Esophagus (tissue), 2 donors: ENCODE measurements around the gene TNFRSF6B. TPM values are rescaled to one million over a fixed set of nuclear protein-coding genes. Genes with fewer than 3 reads are reported as not detected.

Source experiments
- H3K27ac ChIP-seq, 2 donors: one replicate each; pipeline ENCODE4 v1.5.1; 2013; ENCODE audit warnings: low read depth in 2 of 2, mild to moderate bottlenecking in 2 of 2, inconsistent platforms in 1 of 2, low read length in 1 of 2, moderate library complexity in 1 of 2
- H3K27me3 ChIP-seq, 2 donors: one replicate each; pipeline ENCODE4 v1.6.1; 2013; ENCODE audit warnings: low read length in 2 of 2, control low read depth in 1 of 2, mild to moderate bottlenecking in 1 of 2; ENCODE audit not compliant: insufficient read depth in 2 of 2, control insufficient read depth in 1 of 2
- H3K36me3 ChIP-seq, 2 donors: one replicate each; pipeline ENCODE4 v1.6.1; 2013; ENCODE audit warnings: low read length in 1 of 2; ENCODE audit not compliant: control insufficient read depth in 2 of 2, insufficient read depth in 2 of 2
- H3K4me1 ChIP-seq, 2 donors: one replicate each; pipeline ENCODE4 v1.6.1; 2013; ENCODE audit warnings: low read length in 1 of 2; ENCODE audit not compliant: control insufficient read depth in 2 of 2, insufficient read depth in 2 of 2
- H3K4me3 ChIP-seq, 2 donors: one replicate each; pipeline ENCODE4 v1.5.1; 2013; ENCODE audit warnings: low read length in 2 of 2, mild to moderate bottlenecking in 2 of 2, low read depth in 1 of 2, moderate library complexity in 1 of 2
- H3K9me3 ChIP-seq, 2 donors: one replicate each; pipeline ENCODE4 v1.6.1; 2013; ENCODE audit warnings: mild to moderate bottlenecking in 2 of 2, low read depth in 1 of 2, low read length in 1 of 2, moderate library complexity in 1 of 2; ENCODE audit not compliant: control insufficient read depth in 2 of 2, insufficient read depth in 1 of 2
- WGBS, 2 donors: extraction: QIAGEN DNeasy Blood & Tissue Kit; methylation state at CpG; one replicate each; pipeline ENCODE4 v1.1.7; 2013; 5-methylcytosine and 5-hydroxymethylcytosine counted together
- polyA plus RNA-seq, 2 donors: library from polyadenylated mRNA; stranded (reverse); fragments of 200-250 nt; gene quantifications; one replicate each; pipeline ENCODE4 v1.2.3, GENCODE V29; 2013
- donor health status: healthy with polysubstance abuse.
- donor health status: Bipolar disorder and iron deficiency.

TNFRSF6B gene
- polyA plus RNA-seq, 2 donors: 2.6 to 15.2 TPM

- H3K27me3 ChIP-seq: no peaks in the 10 kb centered on the region
- no peak overlapping the region for H3K27ac ChIP-seq
- H3K36me3 ChIP-seq: peaks cover 10 to 24% of the 10 kb centered on the region in 2 donors
- WGBS, 2 donors: 94 to 95% methylated on average over 10 of the region's 10 CpGs
- H3K9me3 ChIP-seq: no peaks in the 10 kb centered on the region
- H3K4me3 ChIP-seq: no peak overlapping the region
- no peaks in the 10 kb centered on the region for H3K4me1 ChIP-seq
Measured at GRCh38 chr20:63672666-63673065, 23.8 kb upstream of the TNFRSF6B start.

GRCh38 chr20:63673951-63674350 is 22.5 kb upstream of the TNFRSF6B start:
- H3K4me1 ChIP-seq: no peaks in the 10 kb centered on the region
- H3K27ac ChIP-seq: no peak overlapping the region
- WGBS, 2 donors: 95 to 97% methylated on average over 14 of the region's 14 CpGs
- no peaks in the 10 kb centered on the region for H3K9me3 ChIP-seq
- H3K36me3 ChIP-seq: peaks cover 4 to 17% of the 10 kb centered on the region in 2 donors
- H3K27me3 ChIP-seq: no peaks in the 10 kb centered on the region
- H3K4me3 ChIP-seq: no peak overlapping the region

DNA sequence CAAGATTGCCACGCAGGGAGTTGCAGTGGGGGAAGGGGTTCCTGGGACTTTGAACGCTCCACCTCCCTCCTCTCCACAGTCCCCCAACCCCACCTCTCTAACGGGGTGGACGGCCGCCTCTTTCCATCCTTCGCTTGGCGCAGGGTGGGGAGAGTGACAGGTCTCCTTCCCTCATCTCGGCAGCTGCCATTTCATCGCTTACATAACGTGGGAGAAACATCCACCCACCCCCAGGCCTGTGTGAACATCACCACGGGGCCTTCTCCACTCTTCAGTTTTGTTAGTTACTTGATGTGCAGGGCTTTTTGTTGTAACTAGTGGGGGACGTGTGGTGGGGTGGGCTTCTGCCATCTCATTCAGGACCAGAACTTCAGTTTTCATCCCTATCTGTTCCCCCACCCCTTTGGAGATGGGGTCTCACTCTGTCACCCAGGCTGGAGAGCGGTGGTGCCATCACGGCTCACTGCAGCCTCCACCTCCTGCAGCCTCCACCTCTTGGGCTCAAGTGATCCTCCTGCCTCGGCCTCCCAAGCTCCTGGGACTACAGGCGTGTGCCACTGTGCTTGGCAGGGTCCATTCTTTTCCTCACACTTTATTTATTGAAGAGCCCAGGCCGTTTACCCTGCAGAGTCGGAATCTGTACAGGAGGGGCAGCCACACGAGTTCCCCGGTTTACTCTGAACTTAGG is 20.6 kb upstream of the TNFRSF6B start:
- Histone ChIP-seq H3K9me3 (no peaks in the 10 kb centered on the region), H3K27ac (no peak overlapping the region), H3K4me1 (no peaks in the 10 kb centered on the region), H3K36me3 (peaks cover 4 to 17% of the 10 kb centered on the region in 2 donors), H3K27me3 (no peaks in the 10 kb centered on the region), H3K4me3 (no peak overlapping the region)
- 94 to 95% methylated on average over 19 to 20 of the region's 20 CpGs for WGBS, 2 donors

DNA sequence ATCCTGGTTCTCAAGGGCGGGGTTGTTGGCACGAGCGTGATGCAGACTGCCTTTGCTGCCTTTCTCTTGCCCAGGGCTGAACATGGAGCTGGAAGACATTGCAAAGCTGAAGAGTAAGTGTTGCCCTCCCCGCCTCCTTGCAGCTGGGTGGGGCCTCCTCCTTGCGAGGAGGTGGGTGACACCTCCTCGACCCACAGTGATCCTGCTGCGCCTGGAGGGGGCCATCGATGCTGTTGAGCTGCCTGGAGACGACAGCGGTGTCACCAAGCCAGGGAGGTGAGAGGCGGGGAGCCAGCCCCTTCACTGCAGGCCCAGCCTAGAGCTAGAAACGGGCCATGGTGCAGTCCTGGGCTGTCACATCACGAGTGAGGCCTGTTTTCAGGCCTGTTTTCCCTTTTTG is 18.4 kb upstream of the TNFRSF6B start:
- peaks cover 4 to 10% of the 10 kb centered on the region in 2 donors for H3K36me3 ChIP-seq
- no peak overlapping the region for H3K27ac ChIP-seq

GRCh38 chr20:63678667-63679465 is 17.6 kb upstream of the TNFRSF6B start:
- no peak overlapping the region for H3K4me3 ChIP-seq
- no peak overlapping the region for H3K27ac ChIP-seq
- no peaks in the 10 kb centered on the region for H3K9me3 ChIP-seq
- no peaks in the 10 kb centered on the region for H3K27me3 ChIP-seq
- WGBS, 2 donors: 89 to 91% methylated on average over 38 of the region's 38 CpGs
- peaks cover 4 to 9% of the 10 kb centered on the region in 2 donors for H3K36me3 ChIP-seq
- peaks cover 6 to 12% of the 10 kb centered on the region in 2 donors for H3K4me1 ChIP-seq

More for the DNA sequence above, 18.4 kb upstream of the TNFRSF6B start:
- Histone ChIP-seq H3K27me3 (no peaks in the 10 kb centered on the region), H3K4me3 (no peak overlapping the region), H3K4me1 (peaks cover 6 to 12% of the 10 kb centered on the region in 2 donors), H3K9me3 (no peaks in the 10 kb centered on the region)
- WGBS, 2 donors: 68 to 81% methylated on average over 13 of the region's 13 CpGs

DNA sequence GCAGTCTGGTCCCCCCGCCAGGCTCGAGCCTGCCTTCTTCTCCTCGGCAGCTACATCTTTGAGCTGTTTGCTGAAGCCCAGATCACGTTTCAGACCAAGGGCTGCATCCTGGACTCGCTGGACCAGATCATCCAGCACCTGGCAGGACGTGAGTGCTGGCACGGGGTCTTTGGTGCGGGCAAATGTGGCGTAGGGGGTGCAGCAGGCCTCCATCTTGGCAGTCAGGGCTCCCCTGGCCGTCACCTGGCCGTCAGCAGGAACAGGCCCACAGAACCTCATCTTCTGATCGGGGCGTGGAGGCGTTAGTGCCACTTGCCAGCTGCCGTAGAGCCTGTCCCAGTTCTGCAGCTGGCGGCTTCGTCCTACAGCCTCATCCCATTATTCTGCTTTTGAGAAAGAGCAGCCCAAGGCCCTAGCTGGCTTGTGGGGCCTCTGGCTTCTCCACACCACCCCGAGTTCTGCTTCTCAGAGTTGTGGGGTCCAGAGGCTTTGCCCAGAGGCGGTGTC is 16.6 kb upstream of the TNFRSF6B start:
- Histone ChIP-seq H3K9me3 (no peaks in the 10 kb centered on the region), H3K27me3 (no peaks in the 10 kb centered on the region), H3K36me3 (peaks cover 0 to 6% of the 10 kb centered on the region in 2 donors), H3K4me3 (no peak overlapping the region), H3K27ac (no peak overlapping the region), H3K4me1 (peaks cover 6 to 12% of the 10 kb centered on the region in 2 donors)
- 92 to 93% methylated on average over 19 of the region's 19 CpGs for WGBS, 2 donors

GRCh38 chr20:63680427-63680826 is 16.0 kb upstream of the TNFRSF6B start:
- Histone ChIP-seq H3K36me3 (peaks cover 0 to 6% of the 10 kb centered on the region in 2 donors), H3K27me3 (no peaks in the 10 kb centered on the region), H3K4me3 (no peak overlapping the region), H3K27ac (no peak overlapping the region), H3K9me3 (no peaks in the 10 kb centered on the region), H3K4me1 (peaks cover 6 to 12% of the 10 kb centered on the region in 2 donors)
- 96 to 98% methylated on average over 13 of the region's 13 CpGs for WGBS, 2 donors

DNA sequence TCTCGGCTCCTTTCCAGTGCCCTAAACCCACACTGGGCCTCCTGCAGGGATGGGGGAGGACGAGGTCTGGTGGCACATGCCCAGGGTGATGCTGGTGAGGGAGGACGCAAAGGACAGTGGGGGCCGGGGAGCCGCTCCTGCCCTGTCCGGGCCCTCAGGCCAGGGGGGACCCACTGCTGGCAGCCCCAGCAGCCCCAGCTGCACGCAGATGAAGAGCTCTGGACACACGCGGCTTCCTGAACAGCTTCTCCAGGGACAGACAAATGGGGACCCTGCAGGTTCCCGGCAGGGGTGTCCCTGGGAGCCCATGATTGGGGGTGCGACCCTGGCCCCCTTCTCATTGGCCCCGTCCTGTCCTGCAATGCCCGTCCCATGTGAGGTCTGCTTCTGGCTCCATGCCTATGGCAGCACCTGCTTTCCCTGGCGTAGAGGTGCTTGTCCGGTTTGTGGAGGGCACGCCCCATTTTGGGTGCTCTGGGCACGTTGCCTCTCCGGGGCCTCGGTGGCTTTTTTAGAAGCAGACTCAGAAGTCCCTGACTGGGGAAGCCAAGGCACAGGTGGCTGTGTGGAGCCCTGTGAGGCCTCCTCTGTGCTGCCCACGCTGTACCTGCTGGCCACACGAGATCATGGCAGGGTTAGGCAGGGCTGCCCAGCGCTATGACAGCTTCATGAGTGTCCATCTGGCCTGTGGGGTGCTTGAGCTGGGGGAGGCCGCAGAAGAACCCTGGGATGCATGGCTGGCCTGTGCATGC is 15.4 kb upstream of the TNFRSF6B start:
- Histone ChIP-seq H3K27ac (no peak overlapping the region), H3K4me1 (peaks cover 7 to 16% of the 10 kb centered on the region in 2 donors), H3K36me3 (peaks cover 0 to 5% of the 10 kb centered on the region in 2 donors), H3K27me3 (no peaks in the 10 kb centered on the region), H3K9me3 (no peaks in the 10 kb centered on the region), H3K4me3 (no peak overlapping the region)
- WGBS, 2 donors: 91 to 92% methylated on average over 23 of the region's 23 CpGs

DNA sequence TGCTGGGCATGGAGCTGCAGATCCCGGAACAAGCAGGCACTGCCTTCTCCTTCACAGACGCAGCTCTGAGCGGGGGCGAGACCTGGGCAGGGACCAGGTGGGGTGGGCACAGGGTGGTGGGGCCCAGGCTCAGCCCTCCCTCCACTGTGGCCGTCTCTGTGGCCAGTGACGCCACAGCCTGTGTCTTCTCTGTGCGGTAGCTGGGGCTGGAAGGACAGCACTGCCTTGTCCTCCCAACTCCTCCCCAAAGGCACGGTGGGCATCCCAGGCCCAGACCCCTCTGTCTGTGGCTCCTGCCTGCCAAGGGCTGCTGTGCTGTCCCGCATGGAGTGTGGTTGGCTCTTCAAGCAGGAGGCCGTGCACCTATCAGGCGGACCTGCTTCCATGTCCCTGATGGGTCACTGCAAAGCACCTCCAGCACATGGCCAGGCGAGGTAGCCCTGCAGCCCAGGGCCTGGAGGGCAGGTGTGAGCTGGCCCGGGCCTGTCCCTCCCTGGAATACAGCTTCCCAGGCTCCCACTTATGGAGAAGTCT is 14.8 kb upstream of the TNFRSF6B start:
- 92 to 93% methylated on average over 13 of the region's 13 CpGs for WGBS, 2 donors
- Histone ChIP-seq H3K27ac (peak overlapping the region; percentile 61 to 65), H3K9me3 (no peaks in the 10 kb centered on the region), H3K4me3 (no peak overlapping the region), H3K4me1 (peaks cover 12 to 22% of the 10 kb centered on the region in 2 donors), H3K36me3 (peaks cover 0 to 5% of the 10 kb centered on the region in 2 donors), H3K27me3 (no peaks in the 10 kb centered on the region)
